ENCODE results near the gene CTBP2. TPM values are rescaled to one million over a fixed set of nuclear protein-coding genes. Genes with fewer than 3 reads are reported as not detected.
"Not testable (repeated sequence)": the region's sequence is repeated elsewhere in the genome, so short reads cannot be mapped to it uniquely, and the experiment has no call there.

CTBP2 gene
- total RNA-seq, 3 donors from 2014 or later = 1.0 to 1.4 (median 1.3) TPM

GRCh38 chr10:125192620-125193019 lies 32.3 kb upstream of the CTBP2 start:
- Mint-ChIP-seq H3K4me3 (no peak overlapping the region), H3K9me3 (no peaks in the 10 kb centered on the region), H3K27me3 (ENCODE audit: low read depth) (peaks cover 5% of the 10 kb centered on the region), H3K36me3 (ENCODE audit: insufficient read depth) (no peaks in the 10 kb centered on the region), H3K4me1 (ENCODE audit: low read depth) (no peaks in the 10 kb centered on the region)
- ATAC-seq (no peak), DNase-seq (no peak)

GRCh38 chr10:125192005-125192404 lies 31.6 kb upstream of the CTBP2 start:
- Mint-ChIP-seq H3K4me3 (no peak overlapping the region), H3K9me3 (no peaks in the 10 kb centered on the region), H3K36me3 (ENCODE audit: insufficient read depth) (no peaks in the 10 kb centered on the region), H3K4me1 (ENCODE audit: low read depth) (no peaks in the 10 kb centered on the region), H3K27me3 (ENCODE audit: low read depth) (peaks cover 10% of the 10 kb centered on the region)
- no peak for DNase-seq
- ATAC-seq = no peak

GRCh38 chr10:125190946-125191345 lies 30.6 kb upstream of the CTBP2 start:
- DNase-seq = no peak
- Mint-ChIP-seq H3K27me3 (ENCODE audit: low read depth) (peaks cover 10% of the 10 kb centered on the region), H3K4me1 (ENCODE audit: low read depth) (no peaks in the 10 kb centered on the region), H3K9me3 (no peaks in the 10 kb centered on the region), H3K36me3 (ENCODE audit: insufficient read depth) (no peaks in the 10 kb centered on the region), H3K4me3 (no peak overlapping the region)
- no peak for ATAC-seq

GRCh38 chr10:125190414-125190813 lies 30.1 kb upstream of the CTBP2 start:
- DNase-seq (no peak), ATAC-seq (no peak)
- H3K4me1 Mint-ChIP-seq (ENCODE audit: low read depth) = no peaks in the 10 kb centered on the region
- no peaks in the 10 kb centered on the region for H3K36me3 Mint-ChIP-seq (ENCODE audit: insufficient read depth)
- H3K27me3 Mint-ChIP-seq (ENCODE audit: low read depth) = peaks cover 15% of the 10 kb centered on the region
- H3K9me3 Mint-ChIP-seq = no peaks in the 10 kb centered on the region
- H3K4me3 Mint-ChIP-seq = no peak overlapping the region

- DNase-seq (no peak), ATAC-seq (no peak)
- Mint-ChIP-seq H3K9me3 (no peaks in the 10 kb centered on the region), H3K27me3 (ENCODE audit: low read depth) (peaks cover 18% of the 10 kb centered on the region), H3K4me1 (ENCODE audit: low read depth) (no peaks in the 10 kb centered on the region), H3K4me3 (no peak overlapping the region), H3K36me3 (ENCODE audit: insufficient read depth) (no peaks in the 10 kb centered on the region)
Measured at GRCh38 chr10:125189162-125189561, 28.8 kb upstream of the CTBP2 start.

- no peaks in the 10 kb centered on the region for H3K4me1 Mint-ChIP-seq (ENCODE audit: low read depth)
Measured at GRCh38 chr10:125187238-125188194, 27.2 kb upstream of the CTBP2 start.

GRCh38 chr10:125186431-125187170 lies 26.2 kb upstream of the CTBP2 start:
- H3K27me3 Mint-ChIP-seq (ENCODE audit: low read depth) = peaks cover 27% of the 10 kb centered on the region
- DNase-seq (no peak), ATAC-seq (no peak)
- H3K4me3 Mint-ChIP-seq = no peak overlapping the region
- no peaks in the 10 kb centered on the region for H3K36me3 Mint-ChIP-seq (ENCODE audit: insufficient read depth)
- H3K9me3 Mint-ChIP-seq = no peaks in the 10 kb centered on the region
- H3K4me1 Mint-ChIP-seq (ENCODE audit: low read depth) = no peaks in the 10 kb centered on the region

More at GRCh38 chr10:125187238-125188194, 27.2 kb upstream of the CTBP2 start:
- peaks cover 20% of the 10 kb centered on the region for H3K27me3 Mint-ChIP-seq (ENCODE audit: low read depth)
- no peak overlapping the region for H3K4me3 Mint-ChIP-seq
- H3K36me3 Mint-ChIP-seq (ENCODE audit: insufficient read depth) = no peaks in the 10 kb centered on the region
- DNase-seq (no peak), ATAC-seq (no peak)
- no peaks in the 10 kb centered on the region for H3K9me3 Mint-ChIP-seq

- not testable (repeated sequence) for DNase-seq; H3K4me1 Mint-ChIP-seq (ENCODE audit: low read depth); H3K4me3 Mint-ChIP-seq; H3K9me3 Mint-ChIP-seq; ATAC-seq; H3K36me3 Mint-ChIP-seq (ENCODE audit: insufficient read depth)
- peaks cover 25% of the 10 kb centered on the region for H3K27me3 Mint-ChIP-seq (ENCODE audit: low read depth)
Measured at GRCh38 chr10:125179107-125179506, 18.7 kb upstream of the CTBP2 start.

- H3K4me1 Mint-ChIP-seq (ENCODE audit: low read depth) = no peaks in the 10 kb centered on the region
- ATAC-seq (no peak), DNase-seq (no peak)
- no peaks in the 10 kb centered on the region for H3K36me3 Mint-ChIP-seq (ENCODE audit: insufficient read depth)
- H3K27me3 Mint-ChIP-seq (ENCODE audit: low read depth) = peaks cover 25% of the 10 kb centered on the region
- H3K4me3 Mint-ChIP-seq = no peak overlapping the region
- H3K9me3 Mint-ChIP-seq = peaks cover 5% of the 10 kb centered on the region
Measured at GRCh38 chr10:125177641-125178640, 17.6 kb upstream of the CTBP2 start.

GRCh38 chr10:125175807-125176206 lies 15.4 kb upstream of the CTBP2 start:
- DNase-seq (no peak), ATAC-seq (no peak)
- peaks cover 15% of the 10 kb centered on the region for H3K27me3 Mint-ChIP-seq (ENCODE audit: low read depth)
- peaks cover 5% of the 10 kb centered on the region for H3K9me3 Mint-ChIP-seq
- H3K4me3 Mint-ChIP-seq = no peak overlapping the region
- H3K36me3 Mint-ChIP-seq (ENCODE audit: insufficient read depth) = no peaks in the 10 kb centered on the region
- H3K4me1 Mint-ChIP-seq (ENCODE audit: low read depth) = no peaks in the 10 kb centered on the region

GRCh38 chr10:125174360-125174759 lies 14.0 kb upstream of the CTBP2 start:
- ATAC-seq = no peak
- Mint-ChIP-seq H3K27me3 (ENCODE audit: low read depth) (peaks cover 18% of the 10 kb centered on the region), H3K9me3 (peaks cover 5% of the 10 kb centered on the region), H3K4me3 (no peak overlapping the region), H3K36me3 (ENCODE audit: insufficient read depth) (no peaks in the 10 kb centered on the region), H3K4me1 (ENCODE audit: low read depth) (no peaks in the 10 kb centered on the region)
- DNase-seq = no peak

GRCh38 chr10:125172694-125173093 lies 12.3 kb upstream of the CTBP2 start:
- no peak overlapping the region for H3K4me3 Mint-ChIP-seq
- DNase-seq (no peak), ATAC-seq (no peak)
- H3K27me3 Mint-ChIP-seq (ENCODE audit: low read depth) = peaks cover 18% of the 10 kb centered on the region
- H3K36me3 Mint-ChIP-seq (ENCODE audit: insufficient read depth) = no peaks in the 10 kb centered on the region
- no peaks in the 10 kb centered on the region for H3K4me1 Mint-ChIP-seq (ENCODE audit: low read depth)
- peaks cover 5% of the 10 kb centered on the region for H3K9me3 Mint-ChIP-seq

- no peaks in the 10 kb centered on the region for H3K36me3 Mint-ChIP-seq (ENCODE audit: insufficient read depth)
- peaks cover 3% of the 10 kb centered on the region for H3K9me3 Mint-ChIP-seq
- ATAC-seq (no peak), DNase-seq (no peak)
- peaks cover 17% of the 10 kb centered on the region for H3K27me3 Mint-ChIP-seq (ENCODE audit: low read depth)
- H3K4me3 Mint-ChIP-seq = no peak overlapping the region
- no peaks in the 10 kb centered on the region for H3K4me1 Mint-ChIP-seq (ENCODE audit: low read depth)
Measured at GRCh38 chr10:125171402-125172306, 11.3 kb upstream of the CTBP2 start.

Measured in activated T-cell treated with anti-CD3 and anti-CD28 coated beads, Interleukin-2, amount 50 U/mL, for 4 hours (primary cell).